Endodermal cell (in vitro differentiated cells): Measurements from ENCODE around the gene RFC3. TPM values are rescaled to one million over a fixed set of nuclear protein-coding genes. Genes with fewer than 3 reads are reported as not detected.

Experiments
- DNase-seq: peaks from one replicate; pipeline ENCODE4 v3.0.0-alpha.2; 2017
- H3K27ac ChIP-seq: 2 replicates; pipeline ENCODE4 v1.5.1; 2013; ENCODE audit warnings: mild to moderate bottlenecking, low read depth, low read length, moderate library complexity
- H3K27me3 ChIP-seq: 2 replicates; pipeline ENCODE4 v1.6.1; 2013; ENCODE audit warnings: mild to moderate bottlenecking, low read length, moderate library complexity; ENCODE audit not compliant: insufficient read depth, control insufficient read depth, poor library complexity, severe bottlenecking
- H3K36me3 ChIP-seq: 2 replicates; pipeline ENCODE4 v1.7.0; 2013; ENCODE audit warnings: mild to moderate bottlenecking, low read length, moderate library complexity; ENCODE audit not compliant: control insufficient read depth, insufficient read depth
- H3K4me1 ChIP-seq: one replicate; pipeline ENCODE4 v1.7.0; 2013; ENCODE audit warnings: low read length; ENCODE audit not compliant: control insufficient read depth, insufficient read depth
- H3K4me3 ChIP-seq: 2 replicates; pipeline ENCODE4 v1.5.1; 2013; ENCODE audit warnings: mild to moderate bottlenecking, low read length, moderate library complexity
- H3K9ac ChIP-seq: 2 replicates; pipeline ENCODE4 v1.6.1; 2013; ENCODE audit warnings: mild to moderate bottlenecking, low read length, moderate library complexity; ENCODE audit not compliant: poor library complexity, severe bottlenecking; ENCODE audit errors: extremely low read depth
- H3K9me3 ChIP-seq: 2 replicates; pipeline ENCODE4 v1.6.1; 2013; ENCODE audit warnings: mild to moderate bottlenecking, low read length, moderate library complexity; ENCODE audit not compliant: control insufficient read depth
- H3K27ac Mint-ChIP-seq: 2 replicates; pipeline ENCODE4 v1.8.0; 2020; ENCODE audit warnings: mixed read lengths
- H3K27me3 Mint-ChIP-seq: 2 replicates; pipeline ENCODE4 v1.8.0; 2021; ENCODE audit warnings: mild to moderate bottlenecking, mixed read lengths; ENCODE audit not compliant: insufficient read depth
- H3K36me3 Mint-ChIP-seq: 2 replicates; pipeline ENCODE4 v1.8.0; 2020; ENCODE audit warnings: low read depth, mixed read lengths
- H3K4me1 Mint-ChIP-seq: 2 replicates; pipeline ENCODE4 v1.8.0; 2020; ENCODE audit warnings: mixed read lengths
- H3K4me3 Mint-ChIP-seq: 2 replicates; pipeline ENCODE4 v1.8.0; 2020; ENCODE audit warnings: mild to moderate bottlenecking, moderate library complexity, mixed read lengths
- H3K9me3 Mint-ChIP-seq: 2 replicates; pipeline ENCODE4 v1.8.0; 2020; ENCODE audit warnings: mild to moderate bottlenecking, mixed read lengths
- WGBS, 2 experiments: methylation state at CpG; one replicate each; pipeline versions ENCODE4 v1.1.5 to v1.1.7; 2013; ENCODE audit warnings: missing lambda C conversion rate in 2 of 2, mixed read lengths in 1 of 2; ENCODE audit not compliant: insufficient coverage in 1 of 2, insufficient read length in 1 of 2; 5-methylcytosine and 5-hydroxymethylcytosine counted together
- total RNA-seq, 2 donors: library from RNA; stranded (reverse); fragmentation: NEBNext Ultra II Directional in 1 of 2; extraction: Animal tissue kit (Norgen Biotek cat#: 25700) in 1 of 2; gene quantifications; 2 replicates in 1 of 2; 3 replicates in 1 of 2; pipeline ENCODE4 v1.2.1, GENCODE V29; 2021
- TF ChIP-seq, protein P1 (sequence below): fragments of 200-600 bp; sonication (generic); conservative IDR thresholded peaks from 2 replicates; pipeline ENCODE4 v1.5.0; 2021; ENCODE audit warnings: antibody characterized with exemption, mild to moderate bottlenecking

Gene RFC3
- total RNA-seq, 2 donors from 2014 or later = 29.8 to 34.2 TPM

DNA sequence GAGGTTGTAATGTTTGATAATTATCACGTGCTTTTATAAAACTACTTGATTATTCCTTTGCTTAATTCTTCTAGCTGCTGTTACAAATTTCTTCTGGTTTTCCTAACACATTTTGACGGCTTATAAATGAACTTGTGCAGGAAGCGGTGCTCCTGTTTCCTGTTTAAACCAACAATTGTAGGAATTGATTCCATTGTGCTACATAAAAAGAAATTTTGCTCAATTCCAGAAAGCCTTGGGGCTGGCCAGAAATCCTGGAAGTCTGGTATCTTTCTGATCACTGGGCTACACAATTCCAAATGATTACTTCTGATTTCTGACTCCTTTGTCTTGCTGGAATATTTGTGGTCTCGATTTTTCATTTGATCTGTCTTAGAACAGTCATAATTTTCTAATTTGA is 14.9 kb downstream of the RFC3 start:
- TF ChIP-seq, protein P1, sequence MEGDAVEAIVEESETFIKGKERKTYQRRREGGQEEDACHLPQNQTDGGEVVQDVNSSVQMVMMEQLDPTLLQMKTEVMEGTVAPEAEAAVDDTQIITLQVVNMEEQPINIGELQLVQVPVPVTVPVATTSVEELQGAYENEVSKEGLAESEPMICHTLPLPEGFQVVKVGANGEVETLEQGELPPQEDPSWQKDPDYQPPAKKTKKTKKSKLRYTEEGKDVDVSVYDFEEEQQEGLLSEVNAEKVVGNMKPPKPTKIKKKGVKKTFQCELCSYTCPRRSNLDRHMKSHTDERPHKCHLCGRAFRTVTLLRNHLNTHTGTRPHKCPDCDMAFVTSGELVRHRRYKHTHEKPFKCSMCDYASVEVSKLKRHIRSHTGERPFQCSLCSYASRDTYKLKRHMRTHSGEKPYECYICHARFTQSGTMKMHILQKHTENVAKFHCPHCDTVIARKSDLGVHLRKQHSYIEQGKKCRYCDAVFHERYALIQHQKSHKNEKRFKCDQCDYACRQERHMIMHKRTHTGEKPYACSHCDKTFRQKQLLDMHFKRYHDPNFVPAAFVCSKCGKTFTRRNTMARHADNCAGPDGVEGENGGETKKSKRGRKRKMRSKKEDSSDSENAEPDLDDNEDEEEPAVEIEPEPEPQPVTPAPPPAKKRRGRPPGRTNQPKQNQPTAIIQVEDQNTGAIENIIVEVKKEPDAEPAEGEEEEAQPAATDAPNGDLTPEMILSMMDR = no peak
- H3K4me1 Mint-ChIP-seq = no peaks in the 10 kb centered on the region
- H3K27me3 Mint-ChIP-seq = no peaks in the 10 kb centered on the region
- Histone ChIP-seq H3K9ac (no peak overlapping the region), H3K27ac (no peak overlapping the region), H3K4me3 (no peak overlapping the region), H3K9me3 (no peaks in the 10 kb centered on the region), H3K27me3 (no peaks in the 10 kb centered on the region), H3K4me1 (no peaks in the 10 kb centered on the region), H3K36me3 (peaks cover 77% of the 10 kb centered on the region)
- no peaks in the 10 kb centered on the region for H3K9me3 Mint-ChIP-seq
- H3K36me3 Mint-ChIP-seq = peaks cover 59% of the 10 kb centered on the region
- H3K4me3 Mint-ChIP-seq = no peak overlapping the region
- no peak overlapping the region for H3K27ac Mint-ChIP-seq
- WGBS, 2 experiments = 88 to 100% methylated on average over 2 to 4 of the region's 4 CpGs
- no peak for DNase-seq

DNA sequence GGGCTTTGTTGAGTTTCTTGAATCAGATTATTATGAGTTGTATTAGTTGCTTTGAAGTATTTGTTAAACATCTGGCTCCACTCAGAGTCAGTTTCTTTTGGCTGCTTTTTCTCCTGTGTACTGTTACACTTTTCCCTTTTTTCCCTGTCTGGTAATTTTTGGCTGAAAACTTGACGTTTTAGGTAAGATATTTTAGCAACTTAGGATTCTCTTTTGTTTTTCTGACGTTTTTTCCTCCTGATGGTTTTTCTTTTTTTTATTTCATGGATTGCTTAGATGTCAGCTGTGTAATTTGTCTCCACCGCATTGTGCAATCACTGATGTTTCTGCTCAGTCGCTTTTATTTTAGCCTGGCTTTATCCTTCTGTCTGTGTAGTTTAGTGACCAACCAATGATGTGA is 20.7 kb downstream of the RFC3 start:
- Histone ChIP-seq H3K4me3 (no peak overlapping the region), H3K9me3 (no peaks in the 10 kb centered on the region), H3K27ac (no peak overlapping the region), H3K4me1 (no peaks in the 10 kb centered on the region), H3K9ac (no peak overlapping the region), H3K36me3 (peaks cover 67% of the 10 kb centered on the region), H3K27me3 (no peaks in the 10 kb centered on the region)
- Mint-ChIP-seq H3K4me3 (no peak overlapping the region), H3K27me3 (no peaks in the 10 kb centered on the region), H3K36me3 (peaks cover 45% of the 10 kb centered on the region), H3K4me1 (no peaks in the 10 kb centered on the region), H3K9me3 (no peaks in the 10 kb centered on the region), H3K27ac (no peak overlapping the region)
- DNase-seq = no peak
- 70 to 71% methylated on average over 4 of the region's 4 CpGs for WGBS, 2 experiments
- TF ChIP-seq, protein P1 = no peak

DNA sequence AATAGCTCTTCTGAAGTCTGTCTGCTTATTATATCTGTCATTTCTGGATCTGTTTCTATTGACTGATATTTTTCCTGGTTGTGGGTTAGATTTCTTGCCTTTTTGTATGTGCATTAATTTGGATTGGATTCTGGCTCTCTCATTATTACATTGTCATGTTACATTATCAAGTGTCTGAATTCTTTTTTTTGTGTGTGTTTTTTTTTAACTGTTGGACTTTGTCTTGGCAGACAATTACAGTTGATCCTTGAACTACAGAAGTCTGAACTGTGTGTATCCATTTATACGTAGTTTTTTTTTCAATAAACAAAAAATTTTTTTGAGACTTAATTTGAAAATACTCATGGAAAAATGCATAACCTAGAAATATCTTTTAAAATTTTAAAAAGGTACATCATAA is 22.5 kb downstream of the RFC3 start:
- H3K4me3 ChIP-seq = no peak overlapping the region
- Mint-ChIP-seq H3K4me1 (peaks cover 2% of the 10 kb centered on the region), H3K27me3 (no peaks in the 10 kb centered on the region), H3K27ac (no peak overlapping the region), H3K36me3 (peaks cover 32% of the 10 kb centered on the region), H3K9me3 (no peaks in the 10 kb centered on the region), H3K4me3 (no peak overlapping the region)
- H3K4me1 ChIP-seq = no peaks in the 10 kb centered on the region
- no peak for DNase-seq
- no peaks in the 10 kb centered on the region for H3K9me3 ChIP-seq
- WGBS, 2 experiments = 100% methylated on average over 1 of the region's 1 CpG; no CpG with 5 or more reads in 1 of the 2 experiments
- H3K27ac ChIP-seq = no peak overlapping the region
- no peak overlapping the region for H3K9ac ChIP-seq
- peaks cover 64% of the 10 kb centered on the region for H3K36me3 ChIP-seq
- H3K27me3 ChIP-seq = no peaks in the 10 kb centered on the region
- TF ChIP-seq, protein P1 = no peak
